Heart left ventricle (tissue), 16 donors: ENCODE measurements around the gene ASIC3. TPM values are rescaled to one million over a fixed set of nuclear protein-coding genes. Genes with fewer than 3 reads are reported as not detected.
"Not testable (repeated sequence)": the region's sequence is repeated elsewhere in the genome, so short reads cannot be mapped to it uniquely, and the experiment has no call there.

ENCODE experiments used
- ATAC-seq, 4 donors: fragments of 200-7000 bp; cut with Tn5 transposase; one replicate each; pipeline ENCODE4 v1.9.1; 2020 to 2022; ENCODE audit warnings: moderate library complexity in 4 of 4, mild to moderate bottlenecking in 3 of 4, moderate number of reproducible peaks in 1 of 4
- DNase-seq, 5 donors: peaks; one replicate each; pipeline ENCODE4 v3.0.0-alpha.2; 2020
- H3K27ac ChIP-seq, 12 donors: fragments of 200-600 bp; sonication (generic) in 4 of 12; one replicate each; pipeline versions ENCODE4 v1.5.0 to v1.8.0; 2016 to 2022; ENCODE audit warnings: mild to moderate bottlenecking in 2 of 12
- H3K27me3 ChIP-seq, 9 donors: fragments of 200-600 bp; sonication (generic) in 2 of 9; one replicate each; pipeline versions ENCODE4 v1.5.1 to v1.8.0; 2016 to 2022; ENCODE audit warnings: mild to moderate bottlenecking in 3 of 9
- H3K36me3 ChIP-seq, 9 donors: fragments of 200-600 bp; sonication (generic) in 2 of 9; one replicate each; pipeline versions ENCODE4 v1.5.0 to v1.8.0; 2018 to 2022; ENCODE audit warnings: mild to moderate bottlenecking in 2 of 9
- H3K4me1 ChIP-seq, 12 donors: fragments of 200-600 bp; sonication (generic) in 4 of 12; one replicate each; pipeline versions ENCODE4 v1.5.0 to v1.8.0; 2016 to 2022; ENCODE audit warnings: mild to moderate bottlenecking in 3 of 12
- H3K4me3 ChIP-seq, 12 donors: fragments of 200-600 bp; sonication (generic) in 4 of 12; one replicate each; pipeline versions ENCODE4 v1.5.0 to v1.8.0; 2017 to 2022; ENCODE audit warnings: mild to moderate bottlenecking in 9 of 12, moderate library complexity in 4 of 12
- H3K9me3 ChIP-seq, 12 donors: fragments of 200-600 bp; sonication (generic) in 4 of 12; one replicate each; pipeline versions ENCODE4 v1.5.0 to v1.8.0; 2016 to 2022; ENCODE audit warnings: mild to moderate bottlenecking in 1 of 12
- POLR2A ChIP-seq, 2 donors: fragments of 450-650 bp; IDR thresholded peaks; one replicate each; pipeline ENCODE4 v1.6.1; 2017; ENCODE audit warnings: antibody characterized with exemption in 2 of 2, mild to moderate bottlenecking in 2 of 2, moderate library complexity in 2 of 2
- WGBS, 4 donors: extraction: QIAGEN DNeasy Blood & Tissue Kit in 2 of 4; methylation state at CpG; one replicate each; pipeline versions ENCODE4 v1.1.5 to v1.1.7; 2013 to 2018; 5-methylcytosine and 5-hydroxymethylcytosine counted together
- intact Hi-C, 10 donors: fragments of 100-400 bp; cut with DNase I; formaldehyde crosslinking; loops; one replicate each; pipeline versions ENCODE4 v1.11.1 to v1.14.2; 2022
- polyA plus RNA-seq, 2 donors: library from polyadenylated mRNA; stranded (reverse); fragments of 200-250 nt; gene quantifications; one replicate each; pipeline ENCODE4 v1.2.3, GENCODE V29; 2013
- total RNA-seq, 9 donors: library from RNA; depleted of rRNA in 2 of 9; stranded (reverse); fragments of >200 nt in 2 of 9; fragmentation: NEBNext Ultra II Directional in 3 of 9; extraction: Animal tissue kit (Norgen Biotek cat#: 25700) in 3 of 9; gene quantifications; one replicate each; pipeline versions ENCODE4 v1.1.0 to v1.2.4, GENCODE V29; 2016 to 2023
- TF ChIP-seq, protein P1 (sequence below), 12 donors: fragments of 200-600 bp; sonication (generic) in 4 of 12; IDR thresholded peaks; one replicate each; pipeline versions ENCODE4 v1.5.0 to v1.8.0; 2018 to 2022; ENCODE audit warnings: antibody characterized with exemption in 12 of 12, mild to moderate bottlenecking in 5 of 12
- donor health status: ischemic (EF 13 %, LVEDD 7.1; RV severe dilation, severe dysfunction).
- donor health status: healthy with polysubstance abuse.
- donor health status: DM: no; HTN: yes; CAD: no.
- donor health status: DM: no; HTN: no; CAD: no.
- donor health status: ischemic (EF 25% LVEDD 6.9; RV normal size, moderate dysfunction).
- donor health status: ischemic (EF 25% LVEDD 5.7; RV mildly dilated, moderate dysfunction).
- donor health status: healthy.
- donor health status: DM: yes; HTN: yes; CAD: no.
- donor health status: ischemic (EF 35%, LVEDD 5.7; RV mildly dilated, moderate dysfunction).
- donor health status: nonischemic (EF 11% LVEDD 7.7; RV severe dilation, severe dysfunction).
- donor health status: DM: yes; HTN: yes; CAD: no.
- donor health status: PGD.
- donor health status: ischemic (EF 29% LVEDD 5.4; RV normal size, mild dysfunction).
- donor health status: nonischemic (EF 23%, LVEDD 6.1; RV moderate dilation, normal function).

The ASIC3 gene
- total and polyA plus RNA-seq, 11 donors: 2.7 to 12.9 (median 4.8) TPM

DNA sequence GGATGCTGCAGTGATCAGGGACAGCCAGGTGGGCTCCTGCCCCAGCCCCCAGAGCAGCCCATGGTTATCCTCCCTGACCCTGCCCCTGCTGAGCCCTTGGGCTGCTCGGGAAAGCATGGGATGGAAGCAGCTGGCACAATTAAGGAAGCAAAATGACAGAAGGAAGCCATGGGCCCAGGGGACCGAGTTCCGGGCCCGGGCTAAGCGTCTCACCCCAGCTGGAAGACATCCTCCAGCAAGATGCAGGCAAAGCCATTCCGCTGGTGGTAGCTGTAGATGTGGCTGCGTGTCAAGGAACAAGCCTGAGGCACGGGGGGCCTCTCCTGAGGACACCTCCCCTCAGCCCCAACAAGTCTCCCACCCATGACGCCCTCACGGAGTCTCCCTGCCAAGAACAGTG, 25.1 kb upstream of the ASIC3 start:
- Histone ChIP-seq H3K27ac (no peak overlapping the region), H3K4me3 (no peak overlapping the region), H3K27me3 (peaks cover 3 to 31% (median 19%) of the 10 kb centered on the region in 9 donors), H3K4me1 (peaks cover 0 to 17% (median 9%) of the 10 kb centered on the region in 12 donors), H3K36me3 (no peaks in the 10 kb centered on the region), H3K9me3 (no peaks in the 10 kb centered on the region)
- ATAC-seq (no peak), DNase-seq (no peak)
- intact Hi-C loops: loop anchor here in 2 of 10 donors (10.0 kb wide), 2 partner anchors 72 to 92 kb away; no protein-coding TSS in a partner anchor
- WGBS, 4 donors: 56 to 69% (median 65%) methylated on average over 10 of the region's 10 CpGs
- no peak for TF ChIP-seq POLR2A (IDR thresholded peaks at IDR 0.05)
- TF ChIP-seq, protein P1, sequence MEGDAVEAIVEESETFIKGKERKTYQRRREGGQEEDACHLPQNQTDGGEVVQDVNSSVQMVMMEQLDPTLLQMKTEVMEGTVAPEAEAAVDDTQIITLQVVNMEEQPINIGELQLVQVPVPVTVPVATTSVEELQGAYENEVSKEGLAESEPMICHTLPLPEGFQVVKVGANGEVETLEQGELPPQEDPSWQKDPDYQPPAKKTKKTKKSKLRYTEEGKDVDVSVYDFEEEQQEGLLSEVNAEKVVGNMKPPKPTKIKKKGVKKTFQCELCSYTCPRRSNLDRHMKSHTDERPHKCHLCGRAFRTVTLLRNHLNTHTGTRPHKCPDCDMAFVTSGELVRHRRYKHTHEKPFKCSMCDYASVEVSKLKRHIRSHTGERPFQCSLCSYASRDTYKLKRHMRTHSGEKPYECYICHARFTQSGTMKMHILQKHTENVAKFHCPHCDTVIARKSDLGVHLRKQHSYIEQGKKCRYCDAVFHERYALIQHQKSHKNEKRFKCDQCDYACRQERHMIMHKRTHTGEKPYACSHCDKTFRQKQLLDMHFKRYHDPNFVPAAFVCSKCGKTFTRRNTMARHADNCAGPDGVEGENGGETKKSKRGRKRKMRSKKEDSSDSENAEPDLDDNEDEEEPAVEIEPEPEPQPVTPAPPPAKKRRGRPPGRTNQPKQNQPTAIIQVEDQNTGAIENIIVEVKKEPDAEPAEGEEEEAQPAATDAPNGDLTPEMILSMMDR (IDR thresholded peaks at IDR 0.05): no peak

DNA sequence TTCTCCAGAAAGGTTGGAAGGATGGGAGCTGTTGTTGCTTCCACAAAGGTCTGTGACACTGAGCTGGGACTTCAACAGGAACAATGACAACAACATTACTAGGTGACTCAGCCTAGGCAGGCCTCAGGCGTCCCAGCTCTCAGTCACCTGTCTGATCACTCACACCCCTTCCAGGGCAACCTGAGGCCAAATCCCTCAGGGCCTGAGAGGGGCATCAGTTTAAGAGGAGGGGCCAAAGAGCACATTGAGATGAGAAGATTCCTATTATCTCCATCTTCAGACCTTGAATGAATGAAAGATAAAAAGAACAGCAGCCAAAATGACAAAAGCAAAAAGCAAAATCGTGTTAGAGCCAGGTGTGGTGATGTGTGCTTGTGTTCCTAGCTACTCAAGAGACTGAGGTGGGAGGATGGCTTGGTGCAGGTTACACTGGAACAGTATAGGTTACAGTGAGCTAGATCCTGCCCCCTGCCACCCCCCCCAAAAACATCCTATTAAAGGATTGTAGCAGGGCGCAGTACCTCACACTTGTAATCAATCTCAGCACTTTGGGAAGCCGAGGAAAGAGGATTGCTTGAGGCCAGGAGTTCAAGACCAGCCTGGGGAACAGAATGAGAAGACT, 23.8 kb upstream of the ASIC3 start, which contains the start of gene ATG9B:
Gene ATG9B (minus strand): TSS at position 60 of the 622 bp plus-strand sequence. CDS start 71 bp downstream, outside the sequence.
- H3K27ac ChIP-seq: no peak within 1 kb of the TSS
- TF ChIP-seq, protein P1 (IDR thresholded peaks at IDR 0.05): no peak
- no peak for TF ChIP-seq POLR2A (IDR thresholded peaks at IDR 0.05)
- intact Hi-C loops: loop anchor here in 3 of 10 donors (5.0 to 10.0 kb wide), 3 partner anchors 70 to 657 kb away; partner anchors contain the start of gene REPIN1 (in 1 of the 3)
- H3K36me3 ChIP-seq: no peaks in the 10 kb centered on the region
- DNase-seq (no peak), ATAC-seq (no peak)
- peaks cover 0 to 21% (median 11%) of the 10 kb centered on the region in 9 donors for H3K27me3 ChIP-seq
- no peak within 1 kb of the TSS for H3K4me3 ChIP-seq
- 73 to 91% (median 85%) methylated on average over 4 of the region's 4 CpGs for WGBS, 4 donors
- H3K9me3 ChIP-seq: no peaks in the 10 kb centered on the region
- peaks cover 0 to 16% (median 13%) of the 10 kb centered on the region in 12 donors for H3K4me1 ChIP-seq

DNA sequence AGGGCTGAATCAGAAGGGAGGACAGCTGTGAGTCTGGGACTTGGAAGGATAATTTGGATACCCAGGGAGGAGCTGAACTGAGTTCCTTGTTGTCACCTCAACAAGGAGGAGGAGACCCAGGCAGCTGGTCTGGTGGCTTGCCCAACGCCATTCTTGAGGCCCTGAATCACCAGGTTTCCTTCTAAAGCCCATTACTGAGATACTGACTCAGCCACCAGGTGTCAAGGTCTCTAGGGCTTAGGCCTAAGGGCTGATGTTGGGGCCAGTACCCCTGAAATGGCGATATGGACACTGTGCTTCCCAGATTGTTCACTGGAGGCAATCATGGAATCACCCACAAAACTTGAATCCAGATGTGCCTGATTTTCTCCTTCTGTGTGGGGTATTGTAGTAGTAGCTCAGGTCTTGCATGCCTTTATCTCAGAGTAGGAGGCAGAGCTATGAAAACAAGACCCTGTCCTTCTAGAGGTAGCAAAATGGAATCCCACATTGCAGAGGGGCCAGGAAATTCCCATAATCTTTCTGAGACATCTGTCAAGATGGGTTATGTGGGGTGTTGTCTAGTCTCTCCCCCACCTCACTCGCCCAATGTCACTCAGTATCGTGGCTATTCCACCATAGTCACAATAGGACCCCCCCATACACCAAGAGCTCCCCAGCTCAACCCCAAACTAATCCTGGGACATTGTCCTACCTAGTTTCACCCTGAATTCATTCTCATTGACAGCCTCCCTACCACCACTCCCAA, 22.2 kb upstream of the ASIC3 start:
- Histone ChIP-seq H3K9me3 (no peaks in the 10 kb centered on the region), H3K4me3 (no peak overlapping the region), H3K27ac (no peak overlapping the region), H3K36me3 (peaks cover 0 to 3% (median 0%) of the 10 kb centered on the region in 9 donors), H3K4me1 (peaks cover 0 to 22% (median 15%) of the 10 kb centered on the region in 12 donors), H3K27me3 (peaks cover 0 to 10% (median 0%) of the 10 kb centered on the region in 9 donors)
- TF ChIP-seq, protein P1 (IDR thresholded peaks at IDR 0.05): no peak
- TF ChIP-seq POLR2A (IDR thresholded peaks at IDR 0.05): no peak
- DNase-seq (no peak), ATAC-seq (no peak)
- WGBS, 4 donors: 82 to 94% (median 89%) methylated on average over 4 of the region's 4 CpGs
- intact Hi-C loops: loop anchor here in 3 of 10 donors (5.0 to 10.0 kb wide), 3 partner anchors 69 to 659 kb away; partner anchors contain the start of gene REPIN1 (in 1 of the 3)

DNA sequence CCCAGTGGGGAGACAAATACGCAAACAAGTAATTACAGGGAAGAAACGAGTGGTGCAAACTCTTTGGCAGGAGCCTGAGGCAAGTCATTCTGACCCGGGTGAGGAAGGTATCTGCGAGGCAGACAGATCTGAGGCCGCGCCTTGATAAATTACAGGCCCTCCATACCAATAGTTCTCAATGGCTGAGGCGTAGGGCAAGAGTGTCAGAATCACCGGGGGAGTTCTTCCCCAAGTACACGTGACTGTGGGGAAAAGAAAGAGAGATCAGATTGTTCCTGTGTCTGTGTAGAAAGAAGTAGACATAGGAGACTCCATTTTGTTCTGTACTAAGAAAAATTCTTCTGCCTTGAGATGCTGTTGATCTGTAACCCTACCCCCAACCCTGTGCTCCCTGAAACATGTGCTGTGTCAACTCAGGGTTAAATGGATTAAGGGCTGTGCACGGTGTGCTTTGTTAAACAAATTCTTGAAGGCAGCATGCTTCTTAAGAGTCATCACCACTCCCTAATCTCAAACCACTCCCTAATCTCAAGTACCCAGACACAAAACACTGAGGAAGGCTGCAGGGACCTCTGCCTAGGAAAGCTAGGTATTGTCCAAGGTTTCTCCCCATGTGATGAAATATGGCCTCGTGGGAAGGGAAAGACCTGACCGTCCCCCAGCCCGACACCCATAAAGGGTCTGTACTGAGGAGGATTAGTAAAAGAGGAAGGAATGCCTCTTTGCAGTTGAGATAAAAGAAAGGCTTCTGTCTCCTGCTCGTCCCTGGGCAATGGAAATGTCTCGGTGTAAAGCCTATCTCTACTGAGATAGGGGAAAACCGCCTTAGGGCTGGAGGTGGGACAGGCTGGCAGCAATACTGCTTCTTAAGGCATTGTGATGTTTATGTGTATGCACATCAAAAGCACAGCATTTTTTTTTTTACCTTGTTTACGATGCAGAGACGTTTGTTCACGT, 21.3 kb upstream of the ASIC3 start:
- peaks cover 0 to 22% (median 15%) of the 10 kb centered on the region in 12 donors for H3K4me1 ChIP-seq
- H3K9me3 ChIP-seq, DNase-seq, H3K27me3 ChIP-seq, ATAC-seq: not testable (repeated sequence)
- H3K27ac ChIP-seq: peak overlapping the region in 2 of 12 donors; percentile 72 to 83
- peaks cover 0 to 10% (median 0%) of the 10 kb centered on the region in 9 donors for H3K36me3 ChIP-seq
- H3K4me3 ChIP-seq: peak overlapping the region in 5 of 12 donors; percentile 69 to 81 (median 76)
- 44 to 52% (median 48%) methylated on average over 19 of the region's 19 CpGs for WGBS, 4 donors
- intact Hi-C loops: loop anchor here in 3 of 10 donors (5.0 to 10.0 kb wide), 3 partner anchors 68 to 660 kb away; partner anchors contain the start of gene REPIN1 (in 1 of the 3)

DNA sequence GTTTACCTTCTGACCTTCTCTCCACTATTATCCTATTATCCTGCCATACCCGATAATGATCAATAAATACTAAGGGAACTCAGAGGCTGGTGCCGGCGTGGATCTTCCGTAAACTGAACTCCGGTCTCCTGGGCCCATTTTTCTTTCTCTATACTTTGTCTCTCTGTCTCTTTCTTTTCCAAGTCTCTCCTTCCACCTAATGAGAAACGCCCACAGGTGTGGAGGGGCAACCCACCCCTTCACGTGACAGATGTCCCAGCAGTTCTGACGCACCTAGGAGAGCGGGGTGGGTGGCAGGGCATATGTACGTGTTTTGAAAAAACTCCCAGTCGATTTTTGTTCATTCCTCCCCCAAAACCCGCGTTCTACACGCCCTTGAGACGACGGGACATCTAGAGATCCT, 20.6 kb upstream of the ASIC3 start:
- not testable (repeated sequence) for ATAC-seq, H3K9me3 ChIP-seq, H3K27me3 ChIP-seq, DNase-seq
- peaks cover 0 to 13% (median 2%) of the 10 kb centered on the region in 9 donors for H3K36me3 ChIP-seq
- H3K4me1 ChIP-seq: peaks cover 0 to 22% (median 15%) of the 10 kb centered on the region in 12 donors
- intact Hi-C loops: loop anchor here in 7 of 10 donors (1.0 to 10.0 kb wide), 11 partner anchors 31 to 660 kb away; partner anchors contain the start of genes SLC4A2 (in 3 of the 7), AGAP3 (in 1 of the 7) and REPIN1 (in 1 of the 7)
- 6 to 15% (median 11%) methylated on average over 16 of the region's 16 CpGs for WGBS, 4 donors
- H3K4me3 ChIP-seq: peak overlapping the region in 11 of 12 donors; percentile 62 to 91 (median 77)
- H3K27ac ChIP-seq: peak overlapping the region in 11 of 12 donors; percentile 17 to 90 (median 81)
